Mammary epithelial cell (primary cell): ENCODE measurements around the gene GPHB5.

Experiments
- EZH2 ChIP-seq: IDR thresholded peaks from 2 replicates; pipeline ENCODE4 v1.6.1; 2012; ENCODE audit warnings: low read length, inconsistent platforms, borderline replicate concordance
- TF ChIP-seq, protein P1 (sequence below), 2 donors: IDR thresholded peaks in 1 of 2; conservative IDR thresholded peaks in 1 of 2; 2 replicates each; pipeline ENCODE4 v1.5.1; 2011 to 2012; ENCODE audit warnings: inconsistent platforms in 2 of 2, low read length in 2 of 2, mild to moderate bottlenecking in 2 of 2, control low read depth in 1 of 2, low read depth in 1 of 2; ENCODE audit not compliant: insufficient read depth in 1 of 2; ENCODE audit errors: extremely low read depth in 1 of 2

DNA sequence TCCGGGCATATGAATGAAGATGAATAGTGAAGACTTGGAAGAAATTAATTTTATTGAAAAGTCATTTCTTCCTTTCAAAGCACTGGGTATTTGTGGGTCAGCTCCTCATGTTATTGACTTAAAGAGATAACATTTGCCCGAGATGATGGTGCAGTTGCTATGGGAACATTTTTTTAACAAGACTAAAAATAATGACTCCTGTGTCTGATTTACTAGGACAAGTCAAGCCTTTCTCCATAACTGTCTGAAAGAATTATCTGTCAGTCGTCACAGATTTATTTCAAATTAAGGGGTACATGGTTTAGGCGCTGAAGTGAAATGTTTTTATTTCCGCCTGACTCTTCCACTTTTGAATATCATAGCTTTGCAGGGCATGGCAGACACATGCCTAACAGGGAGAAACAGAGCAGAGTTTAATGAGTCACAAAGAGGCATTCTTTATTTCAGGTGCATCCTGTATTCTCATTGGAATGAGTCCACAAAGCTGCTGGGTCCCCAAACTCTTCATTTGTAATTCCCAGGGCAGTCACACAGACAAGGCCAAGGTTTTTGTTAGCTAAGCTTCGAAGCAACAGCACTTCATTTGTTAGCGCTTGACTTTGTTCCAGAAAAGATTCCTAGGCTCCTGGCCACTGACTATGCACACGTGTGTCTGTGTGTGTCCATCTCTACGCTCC, 4.3 kb upstream of the GPHB5 start:
- no peak for TF ChIP-seq EZH2
- TF ChIP-seq, protein P1, sequence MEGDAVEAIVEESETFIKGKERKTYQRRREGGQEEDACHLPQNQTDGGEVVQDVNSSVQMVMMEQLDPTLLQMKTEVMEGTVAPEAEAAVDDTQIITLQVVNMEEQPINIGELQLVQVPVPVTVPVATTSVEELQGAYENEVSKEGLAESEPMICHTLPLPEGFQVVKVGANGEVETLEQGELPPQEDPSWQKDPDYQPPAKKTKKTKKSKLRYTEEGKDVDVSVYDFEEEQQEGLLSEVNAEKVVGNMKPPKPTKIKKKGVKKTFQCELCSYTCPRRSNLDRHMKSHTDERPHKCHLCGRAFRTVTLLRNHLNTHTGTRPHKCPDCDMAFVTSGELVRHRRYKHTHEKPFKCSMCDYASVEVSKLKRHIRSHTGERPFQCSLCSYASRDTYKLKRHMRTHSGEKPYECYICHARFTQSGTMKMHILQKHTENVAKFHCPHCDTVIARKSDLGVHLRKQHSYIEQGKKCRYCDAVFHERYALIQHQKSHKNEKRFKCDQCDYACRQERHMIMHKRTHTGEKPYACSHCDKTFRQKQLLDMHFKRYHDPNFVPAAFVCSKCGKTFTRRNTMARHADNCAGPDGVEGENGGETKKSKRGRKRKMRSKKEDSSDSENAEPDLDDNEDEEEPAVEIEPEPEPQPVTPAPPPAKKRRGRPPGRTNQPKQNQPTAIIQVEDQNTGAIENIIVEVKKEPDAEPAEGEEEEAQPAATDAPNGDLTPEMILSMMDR (conservative IDR thresholded peaks at IDR 0.05 in 1 of 2, IDR thresholded peaks at IDR 0.05 in 1 of 2; ENCODE audit: extremely low read depth in 1 of 2, insufficient read depth in 1 of 2, low read depth in 1 of 2, low read length in 2 of 2), result no peak
